Peyer's patch (tissue), 4 donors: Measurements from ENCODE around the gene PRND. TPM values are rescaled to one million over a fixed set of nuclear protein-coding genes. Genes with fewer than 3 reads are reported as not detected.
"Not testable (repeated sequence)": the region's sequence is repeated elsewhere in the genome, so short reads cannot be mapped to it uniquely, and the experiment has no call there.

Experiments
- DNase-seq, 3 donors: peaks; one replicate each; pipeline ENCODE4 v3.0.0-alpha.2; 2017 to 2019
- H3K27ac ChIP-seq, 4 donors: fragments of 200-600 bp; sonication (generic); one replicate each; pipeline ENCODE4 v1.5.1; 2016 to 2019
- H3K27me3 ChIP-seq, 2 donors: fragments of 200-600 bp; sonication (generic); one replicate each; pipeline ENCODE4 v1.5.1; 2019
- H3K36me3 ChIP-seq, 3 donors: fragments of 200-600 bp; sonication (generic); one replicate each; pipeline ENCODE4 v1.5.1; 2016 to 2019
- H3K4me1 ChIP-seq, 4 donors: fragments of 200-600 bp; sonication (generic); one replicate each; pipeline ENCODE4 v1.5.1; 2016 to 2019
- H3K4me3 ChIP-seq, 4 donors: fragments of 200-600 bp; sonication (generic); 1 replicate in 3 of 4; 2 replicates in 1 of 4; pipeline ENCODE4 v1.5.1; 2016 to 2019; ENCODE audit warnings: mild to moderate bottlenecking in 1 of 4
- H3K9me3 ChIP-seq, 4 donors: fragments of 200-600 bp; sonication (generic); one replicate each; pipeline ENCODE4 v1.5.1; 2016 to 2019; ENCODE audit warnings: mild to moderate bottlenecking in 1 of 4
- CTCF ChIP-seq, 6 experiments: fragments of 450-650 bp in 4 of 6; fragments of 200-600 bp in 2 of 6; sonication (generic) in 1 of 6; IDR thresholded peaks; one replicate each; pipeline ENCODE4 v1.5.1; 2017 to 2019; ENCODE audit warnings: antibody characterized with exemption in 6 of 6, mild to moderate bottlenecking in 3 of 6, moderate library complexity in 1 of 6
- POLR2A ChIP-seq, 2 donors: fragments of 450-650 bp; IDR thresholded peaks; one replicate each; pipeline ENCODE4 v1.5.1; 2017; ENCODE audit warnings: antibody characterized with exemption in 2 of 2, mild to moderate bottlenecking in 2 of 2, moderate library complexity in 2 of 2
- total RNA-seq, 4 donors: library from RNA; depleted of rRNA; stranded (reverse); fragments of >200 nt; gene quantifications; one replicate each; pipeline ENCODE4 v1.1.0, GENCODE V29; 2016

PRND gene
- total RNA-seq, 4 donors from 2014 or later = not detected

GRCh38 chr20:4767084-4767483 lies 45.4 kb downstream of the PRND start:
- no peaks in the 10 kb centered on the region for H3K36me3 ChIP-seq
- no peak overlapping the region for H3K27ac ChIP-seq
- TF ChIP-seq POLR2A (IDR thresholded peaks at IDR 0.05) (no peak), CTCF (IDR thresholded peaks at IDR 0.05) (no peak)
- no peaks in the 10 kb centered on the region for H3K4me1 ChIP-seq
- DNase-seq = no peak
- no peaks in the 10 kb centered on the region for H3K27me3 ChIP-seq
- no peak overlapping the region for H3K4me3 ChIP-seq
- H3K9me3 ChIP-seq = no peaks in the 10 kb centered on the region

DNA sequence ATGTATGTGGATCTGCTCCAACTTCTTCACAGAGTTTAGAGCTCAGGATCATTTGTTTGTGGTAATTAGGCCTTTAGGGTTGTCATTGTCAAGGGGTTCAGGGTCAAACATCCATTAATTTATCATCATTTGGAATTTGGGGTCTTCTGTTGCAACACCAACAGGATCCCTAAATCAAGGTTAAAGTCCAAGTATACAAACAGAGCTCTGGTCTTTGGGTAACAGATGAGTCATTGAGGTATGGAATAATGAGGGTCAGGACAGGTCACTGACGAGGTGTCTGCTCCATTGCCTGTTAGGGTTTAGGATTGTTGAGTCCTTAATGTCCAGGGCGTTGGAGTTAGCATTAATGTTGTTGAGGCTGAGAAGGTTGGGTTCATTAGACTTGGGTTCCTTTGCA lies 47.6 kb downstream of the PRND start:
- DNase-seq = no peak
- no peaks in the 10 kb centered on the region for H3K4me1 ChIP-seq
- no peaks in the 10 kb centered on the region for H3K27me3 ChIP-seq
- no peak for TF ChIP-seq POLR2A (IDR thresholded peaks at IDR 0.05)
- no peak for TF ChIP-seq CTCF (IDR thresholded peaks at IDR 0.05)
- H3K27ac ChIP-seq = no peak overlapping the region
- no peaks in the 10 kb centered on the region for H3K9me3 ChIP-seq
- no peak overlapping the region for H3K4me3 ChIP-seq
- H3K36me3 ChIP-seq = no peaks in the 10 kb centered on the region

DNA sequence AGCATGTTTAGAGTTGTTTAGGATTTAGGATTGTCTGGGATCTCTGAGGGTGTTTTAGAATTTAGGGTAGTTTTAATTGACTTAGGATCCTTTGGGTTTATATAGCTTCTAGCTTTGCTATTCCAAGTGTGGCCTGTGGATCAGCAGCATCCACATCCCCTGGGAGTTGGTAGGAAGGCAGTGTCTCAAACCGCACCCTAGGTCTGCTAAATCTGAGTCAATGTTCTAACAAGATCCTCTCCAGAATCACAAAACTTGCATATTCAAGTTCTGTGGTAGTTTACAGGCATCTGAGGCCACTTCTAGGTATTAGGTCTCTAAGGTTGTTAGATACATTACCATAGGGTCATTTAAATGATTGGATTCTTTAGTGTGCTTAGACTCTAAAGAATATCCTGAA lies 48.3 kb downstream of the PRND start:
- TF ChIP-seq CTCF (IDR thresholded peaks at IDR 0.05) (no peak), POLR2A (IDR thresholded peaks at IDR 0.05) (no peak)
- no peak for DNase-seq

DNA sequence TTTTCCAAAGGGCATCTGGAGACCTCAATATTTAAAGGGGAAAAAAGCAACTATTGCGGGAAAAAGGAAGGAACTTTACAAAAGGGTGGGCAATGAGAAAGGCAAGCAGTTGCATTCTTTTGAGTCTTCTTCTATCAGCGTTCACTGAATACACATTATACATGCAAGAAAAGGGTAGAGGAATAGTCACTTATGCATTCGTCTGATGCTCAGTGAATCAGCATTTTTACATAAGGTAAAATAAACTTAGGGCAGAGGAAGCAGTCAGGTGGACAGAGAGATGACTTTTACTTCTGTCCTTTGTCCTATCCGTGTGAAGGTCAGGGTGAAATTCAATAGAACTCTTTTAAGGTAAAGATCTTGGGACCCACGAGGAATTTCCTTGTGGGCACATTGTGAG lies 49.3 kb downstream of the PRND start:
- Histone ChIP-seq H3K9me3 (no peaks in the 10 kb centered on the region), H3K27ac (no peak overlapping the region), H3K4me1 (no peaks in the 10 kb centered on the region), H3K36me3 (no peaks in the 10 kb centered on the region), H3K4me3 (no peak overlapping the region), H3K27me3 (no peaks in the 10 kb centered on the region)
- no peak for DNase-seq
- TF ChIP-seq CTCF (IDR thresholded peaks at IDR 0.05) (no peak), POLR2A (IDR thresholded peaks at IDR 0.05) (no peak)

More for the DNA sequence above, 48.3 kb downstream of the PRND start:
- no peaks in the 10 kb centered on the region for H3K4me1 ChIP-seq
- H3K36me3 ChIP-seq = no peaks in the 10 kb centered on the region
- H3K27me3 ChIP-seq = no peaks in the 10 kb centered on the region
- H3K27ac ChIP-seq = no peak overlapping the region
- no peak overlapping the region for H3K4me3 ChIP-seq
- H3K9me3 ChIP-seq = no peaks in the 10 kb centered on the region

DNA sequence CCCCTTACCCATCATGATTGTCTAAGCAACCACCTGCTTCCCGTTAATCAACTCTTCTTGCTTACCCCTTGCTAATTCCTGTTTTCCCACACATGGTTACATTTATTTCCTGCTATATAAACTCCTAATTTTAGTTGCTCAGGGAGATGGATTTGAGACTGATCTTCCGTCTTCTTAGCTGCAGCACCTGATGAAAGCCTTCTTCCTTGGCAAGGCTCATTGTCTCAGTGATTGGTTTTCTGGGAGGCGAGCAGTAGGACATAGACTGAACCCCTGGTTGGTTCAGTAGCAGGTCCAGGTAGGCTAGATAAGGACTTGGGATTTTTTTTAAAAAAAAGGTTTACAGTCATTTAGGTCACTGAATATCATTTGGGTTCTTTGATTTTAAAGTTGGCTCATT lies 50.4 kb downstream of the PRND start:
- no peak overlapping the region for H3K4me3 ChIP-seq
- no peaks in the 10 kb centered on the region for H3K36me3 ChIP-seq
- no peaks in the 10 kb centered on the region for H3K9me3 ChIP-seq
- DNase-seq = no peak
- TF ChIP-seq POLR2A (IDR thresholded peaks at IDR 0.05) (no peak), CTCF (IDR thresholded peaks at IDR 0.05) (no peak)
- H3K4me1 ChIP-seq = no peaks in the 10 kb centered on the region
- H3K27me3 ChIP-seq = no peaks in the 10 kb centered on the region
- no peak overlapping the region for H3K27ac ChIP-seq

GRCh38 chr20:4773014-4773413 lies 51.3 kb downstream of the PRND start:
- not testable (repeated sequence) for H3K36me3 ChIP-seq, H3K27ac ChIP-seq, H3K4me3 ChIP-seq, DNase-seq, H3K9me3 ChIP-seq, H3K4me1 ChIP-seq, H3K27me3 ChIP-seq
